Measurements from ENCODE around the gene NABP2.

DNA sequence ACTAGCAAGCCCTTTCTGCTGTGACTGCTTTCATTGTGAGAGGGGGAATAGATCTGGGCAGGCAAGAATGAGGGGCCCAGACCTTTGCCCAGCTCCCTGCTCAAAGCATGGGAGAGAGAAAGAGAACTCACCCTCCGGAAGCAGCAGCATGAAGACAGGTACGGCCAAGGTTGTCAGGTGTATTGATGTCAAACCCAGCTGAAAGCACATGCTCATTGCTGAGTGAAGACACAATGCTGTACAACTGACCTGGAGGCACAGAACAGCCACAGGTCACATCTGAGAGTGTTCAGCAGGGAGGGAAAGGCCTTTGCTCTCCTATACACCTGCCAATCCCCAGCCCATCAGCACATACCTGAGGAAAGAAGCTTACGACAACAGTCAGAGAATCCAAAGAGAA is 28.5 kb downstream of the NABP2 start:
- TF ChIP-seq SIN3A (IDR thresholded peaks at IDR 0.05; ENCODE audit: borderline replicate concordance, insufficient read depth, low read depth, low read length): no peak
- TF ChIP-seq, protein P1, sequence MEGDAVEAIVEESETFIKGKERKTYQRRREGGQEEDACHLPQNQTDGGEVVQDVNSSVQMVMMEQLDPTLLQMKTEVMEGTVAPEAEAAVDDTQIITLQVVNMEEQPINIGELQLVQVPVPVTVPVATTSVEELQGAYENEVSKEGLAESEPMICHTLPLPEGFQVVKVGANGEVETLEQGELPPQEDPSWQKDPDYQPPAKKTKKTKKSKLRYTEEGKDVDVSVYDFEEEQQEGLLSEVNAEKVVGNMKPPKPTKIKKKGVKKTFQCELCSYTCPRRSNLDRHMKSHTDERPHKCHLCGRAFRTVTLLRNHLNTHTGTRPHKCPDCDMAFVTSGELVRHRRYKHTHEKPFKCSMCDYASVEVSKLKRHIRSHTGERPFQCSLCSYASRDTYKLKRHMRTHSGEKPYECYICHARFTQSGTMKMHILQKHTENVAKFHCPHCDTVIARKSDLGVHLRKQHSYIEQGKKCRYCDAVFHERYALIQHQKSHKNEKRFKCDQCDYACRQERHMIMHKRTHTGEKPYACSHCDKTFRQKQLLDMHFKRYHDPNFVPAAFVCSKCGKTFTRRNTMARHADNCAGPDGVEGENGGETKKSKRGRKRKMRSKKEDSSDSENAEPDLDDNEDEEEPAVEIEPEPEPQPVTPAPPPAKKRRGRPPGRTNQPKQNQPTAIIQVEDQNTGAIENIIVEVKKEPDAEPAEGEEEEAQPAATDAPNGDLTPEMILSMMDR (IDR thresholded peaks at IDR 0.05): no peak

All from Panc1 (cell line).